Measurements from ENCODE around the gene PARP4.
"Not testable (repeated sequence)": the region's sequence is repeated elsewhere in the genome, so short reads cannot be mapped to it uniquely, and the experiment has no call there.

PARP4 gene

DNA sequence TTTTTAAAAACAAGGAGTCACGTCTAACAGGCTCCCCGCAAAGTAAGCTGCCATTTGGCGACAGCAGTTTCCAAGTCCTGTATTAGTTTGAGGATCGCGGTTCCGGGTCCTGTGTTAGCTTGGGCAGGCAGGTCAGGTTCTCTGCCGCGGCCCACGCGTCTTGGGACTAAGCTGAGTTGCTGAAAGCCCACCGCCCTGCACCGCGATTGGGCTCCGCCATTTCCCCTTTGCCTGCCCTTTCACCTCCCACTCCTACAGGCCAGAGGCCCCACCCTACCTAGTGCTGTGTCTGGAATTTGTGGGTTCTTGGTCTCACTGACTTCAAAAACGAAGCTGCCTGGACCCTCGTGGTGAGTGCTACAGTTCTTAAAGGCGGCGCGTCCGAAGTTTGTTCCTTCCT lies 6.8 kb downstream of the PARP4 start:
- no peak for DNase-seq

DNA sequence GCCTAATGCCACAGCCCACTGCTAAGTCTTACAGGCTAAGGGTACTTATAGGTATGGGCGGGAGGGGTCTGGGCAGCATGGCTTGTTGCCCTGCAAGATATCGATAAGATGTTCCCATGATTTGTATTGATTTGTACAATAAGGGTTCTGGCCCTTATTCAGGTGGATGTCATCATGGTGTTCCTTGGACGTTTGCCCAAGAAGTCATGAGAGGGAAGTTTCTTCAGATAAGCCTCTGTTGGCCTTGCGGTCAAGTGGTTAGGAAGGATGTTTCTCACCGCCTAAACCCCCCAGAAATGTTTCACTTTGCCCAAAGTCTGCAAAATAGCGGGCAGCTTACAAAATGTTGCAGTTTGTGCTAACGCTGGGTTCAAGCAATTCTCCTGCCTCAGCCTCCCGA lies 7.3 kb downstream of the PARP4 start:
- DNase-seq, result peak; percentile 7

DNA sequence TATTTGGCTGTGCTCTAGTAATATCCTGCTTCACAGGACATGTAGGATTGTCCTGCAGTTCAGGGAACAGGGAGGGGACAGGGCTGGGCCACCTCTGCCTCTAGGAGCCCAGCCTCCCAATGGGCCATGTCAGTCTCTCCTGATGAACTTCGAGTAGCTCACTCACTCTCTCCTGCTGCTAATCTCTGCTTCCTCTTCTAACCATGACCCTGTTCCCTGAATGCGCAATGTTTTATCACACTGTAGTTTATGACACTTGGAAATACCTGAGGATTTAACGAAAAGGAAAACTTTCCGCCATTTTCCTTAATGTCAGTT lies 9.2 kb downstream of the PARP4 start:
- no peak for DNase-seq

DNA sequence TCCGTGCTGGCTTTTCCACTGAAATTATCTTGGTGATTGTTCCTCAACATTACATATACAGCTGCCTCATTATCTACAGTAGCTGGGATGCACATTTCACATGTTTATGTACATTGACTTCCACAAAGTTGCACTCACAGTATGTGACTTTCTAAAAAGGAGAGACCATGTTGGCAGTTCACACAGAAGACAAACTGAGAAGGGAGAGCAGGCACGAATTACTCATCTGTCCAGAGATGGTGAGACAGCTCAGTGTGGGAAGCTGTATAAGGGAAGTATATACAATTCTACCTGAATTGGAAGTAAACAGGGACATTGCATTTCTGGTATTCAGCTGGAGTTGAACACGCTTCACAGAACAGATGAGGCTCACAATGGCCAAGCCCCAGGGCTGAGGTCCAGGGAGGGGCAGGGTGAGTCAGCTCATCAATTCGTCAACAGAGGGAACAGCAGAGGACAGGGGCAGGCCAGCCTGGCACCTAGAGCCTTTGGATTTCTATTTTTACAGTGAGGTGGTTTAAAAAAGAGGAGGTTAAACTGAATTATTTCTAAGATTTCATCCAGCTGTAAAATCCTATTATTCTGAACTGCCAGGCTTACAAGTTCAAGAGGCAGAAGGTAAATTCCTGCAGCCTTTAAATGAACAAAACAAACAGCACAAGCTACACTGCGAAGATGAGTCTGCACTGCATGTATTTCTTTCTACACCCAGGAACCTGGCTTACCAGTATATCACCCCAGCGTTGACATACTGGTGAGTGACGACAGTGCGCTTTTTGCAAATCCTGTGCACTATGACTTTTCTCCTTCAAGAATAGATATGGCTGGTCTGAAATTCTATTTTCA lies 9.8 kb downstream of the PARP4 start:
- DNase-seq, result peak; percentile 16

DNA sequence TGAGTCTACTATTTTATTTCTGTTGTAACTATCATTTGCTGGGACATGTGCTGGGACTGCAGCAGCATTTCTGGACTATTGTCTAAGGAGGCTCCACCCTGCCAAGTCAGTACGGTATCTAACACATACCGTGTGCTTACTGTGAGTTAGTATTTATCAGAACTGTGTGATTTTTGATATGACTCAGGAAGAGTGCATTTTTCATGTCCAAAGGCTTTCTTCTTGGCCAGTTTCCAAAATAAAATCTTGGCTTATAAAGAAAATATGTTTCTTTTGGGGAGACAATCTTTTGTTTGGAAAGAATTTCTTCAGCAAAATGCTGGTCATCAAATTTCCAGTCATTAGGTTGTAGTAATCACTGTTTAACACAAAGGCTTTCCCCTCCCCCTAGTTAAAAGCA lies 11.6 kb downstream of the PARP4 start:
- DNase-seq, result peak; percentile 58

DNA sequence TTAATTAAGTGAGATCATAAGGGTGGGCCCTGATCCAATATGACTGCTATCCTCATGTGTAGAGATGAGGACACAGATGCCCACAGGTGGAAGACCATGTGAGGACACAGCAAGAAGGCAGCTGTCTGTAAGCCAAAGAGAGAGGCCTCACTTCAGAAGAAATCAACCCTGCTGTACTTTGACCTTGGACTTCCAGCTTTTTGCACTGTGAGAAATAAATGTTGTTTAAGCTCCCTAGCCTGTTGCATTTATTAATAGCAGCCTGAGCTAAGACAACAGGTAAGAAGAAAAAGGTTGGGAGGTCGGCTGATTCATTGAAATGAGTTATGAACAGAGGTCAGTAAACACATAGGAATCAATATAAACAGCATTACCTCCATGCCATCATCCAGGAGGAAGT lies 14.8 kb downstream of the PARP4 start:
- DNase-seq, result no peak

DNA sequence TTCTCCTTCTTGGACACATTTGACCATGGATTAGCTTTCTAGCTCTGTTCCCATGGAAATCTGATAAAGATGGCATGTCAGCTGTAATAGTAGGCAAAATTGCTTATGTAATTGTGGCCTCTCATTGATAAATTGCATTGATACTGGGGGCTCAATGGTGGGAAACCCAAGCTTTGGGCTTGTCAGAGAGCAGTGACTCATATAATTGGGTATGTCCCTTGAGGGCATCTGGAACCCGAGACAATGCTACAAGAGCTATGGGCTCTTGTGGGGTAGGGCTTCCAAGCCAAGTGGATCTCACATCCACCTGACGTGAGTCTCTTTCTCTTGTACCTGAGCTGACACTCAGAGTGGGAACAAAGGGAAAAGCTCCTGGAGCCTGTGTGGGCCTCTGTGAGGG lies 16.3 kb downstream of the PARP4 start:
- not testable (repeated sequence) for DNase-seq

DNA sequence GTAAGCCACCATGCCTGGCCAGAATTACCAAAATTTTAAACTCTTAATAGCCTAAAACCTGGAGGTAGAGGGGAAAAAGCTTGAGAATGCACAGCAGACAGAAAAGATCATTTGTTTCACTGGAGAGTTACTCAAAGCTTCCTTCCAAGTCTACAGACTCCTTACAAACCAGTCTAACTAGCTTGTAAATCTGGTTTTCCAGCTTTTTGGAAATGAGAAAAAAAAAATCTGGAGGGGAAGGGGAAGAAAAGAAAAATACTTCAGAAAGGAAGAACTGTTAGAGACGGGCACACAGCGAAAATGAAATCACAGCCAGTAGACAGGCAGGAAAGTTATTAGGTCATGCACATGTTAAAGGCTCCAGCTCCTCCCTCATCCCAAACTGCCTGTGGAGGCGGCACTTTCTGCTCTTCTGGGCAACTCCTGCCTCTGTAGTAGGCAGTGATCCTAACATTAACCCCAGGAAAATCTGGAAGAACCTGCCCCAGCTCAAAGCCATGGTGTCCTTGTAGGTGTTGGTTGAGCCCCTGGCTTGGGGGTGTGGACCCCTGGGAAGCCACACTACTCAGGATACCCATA lies 17.3 kb downstream of the PARP4 start:
- DNase-seq, result no peak

DNA sequence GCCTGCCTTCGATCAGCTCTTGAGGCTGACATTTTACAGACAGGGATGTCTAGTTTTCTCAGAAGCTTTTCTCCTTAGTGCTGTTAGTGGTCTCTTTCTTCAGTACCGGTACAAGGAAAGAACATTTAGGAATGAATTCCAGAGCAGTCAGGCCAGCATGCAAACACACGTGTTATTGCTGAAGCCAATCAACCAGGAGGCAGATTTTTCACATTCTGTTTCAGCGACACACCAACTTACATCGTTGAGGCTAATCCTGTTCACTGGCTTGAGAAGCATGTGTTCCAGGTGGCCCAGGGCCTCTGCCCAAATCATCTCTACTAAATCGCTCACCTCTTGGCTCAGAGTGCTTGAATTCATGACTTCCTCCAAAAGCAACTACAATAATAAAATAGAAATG lies 19.2 kb downstream of the PARP4 start:
- no peak for DNase-seq

DNA sequence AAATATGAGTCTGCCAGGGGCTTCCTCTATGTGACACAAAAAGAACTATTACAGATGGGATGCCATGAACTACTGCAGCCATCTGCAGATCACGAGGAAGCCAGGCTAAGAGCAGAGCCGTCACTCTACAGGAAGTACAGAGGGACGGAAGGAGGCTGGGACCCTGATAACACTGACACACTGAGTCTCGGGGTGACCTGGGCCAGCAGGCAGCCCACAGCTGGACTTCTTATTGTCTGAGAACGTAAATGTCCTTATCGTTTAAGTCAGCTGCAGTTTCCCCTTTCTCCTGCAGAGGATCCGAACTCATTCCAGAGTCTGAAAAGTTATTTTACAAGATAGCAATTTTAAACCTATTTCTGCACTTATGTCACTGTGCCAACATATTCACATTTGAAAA lies 20.7 kb downstream of the PARP4 start:
- no peak for DNase-seq

DNA sequence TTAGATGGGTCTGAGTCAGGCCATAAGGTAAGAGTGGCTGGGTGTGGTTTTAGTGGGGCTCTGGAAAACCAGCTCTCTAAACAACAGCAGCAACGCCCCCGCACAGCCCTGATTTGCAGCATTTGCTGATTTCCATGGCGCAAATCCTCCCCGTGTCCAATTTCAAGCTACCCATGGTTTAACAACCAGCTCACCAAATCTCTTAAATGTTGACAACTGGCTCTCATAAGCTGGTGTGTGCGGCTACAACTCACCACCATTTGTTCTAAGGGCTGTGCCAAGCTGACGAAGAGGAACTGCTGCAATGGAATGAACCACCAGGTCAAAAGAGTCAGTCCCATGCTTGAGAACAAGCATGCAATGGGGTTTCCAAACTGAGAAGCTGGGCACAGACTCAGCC lies 22.9 kb downstream of the PARP4 start:
- no peak for DNase-seq

DNA sequence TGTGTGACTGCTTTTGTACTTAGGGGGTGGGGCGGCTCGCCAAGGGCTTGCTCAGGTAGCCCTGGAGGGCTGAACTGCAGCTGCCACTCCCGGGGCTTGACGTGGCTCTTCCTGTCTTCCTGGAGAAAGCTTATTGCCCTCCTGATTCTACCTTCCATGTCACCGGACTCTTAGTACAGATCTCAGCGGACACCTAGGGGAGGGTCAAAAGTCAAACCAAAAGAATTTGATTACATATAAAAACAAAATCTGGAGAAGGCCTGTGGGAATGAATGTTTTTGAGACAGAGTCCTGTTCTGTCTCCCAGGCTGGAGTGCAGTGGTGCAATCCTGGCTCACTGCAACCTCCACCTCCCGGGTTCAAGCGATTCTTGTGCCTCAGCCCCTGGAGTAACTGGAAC lies 24.5 kb downstream of the PARP4 start:
- DNase-seq, result not testable (repeated sequence)

DNA sequence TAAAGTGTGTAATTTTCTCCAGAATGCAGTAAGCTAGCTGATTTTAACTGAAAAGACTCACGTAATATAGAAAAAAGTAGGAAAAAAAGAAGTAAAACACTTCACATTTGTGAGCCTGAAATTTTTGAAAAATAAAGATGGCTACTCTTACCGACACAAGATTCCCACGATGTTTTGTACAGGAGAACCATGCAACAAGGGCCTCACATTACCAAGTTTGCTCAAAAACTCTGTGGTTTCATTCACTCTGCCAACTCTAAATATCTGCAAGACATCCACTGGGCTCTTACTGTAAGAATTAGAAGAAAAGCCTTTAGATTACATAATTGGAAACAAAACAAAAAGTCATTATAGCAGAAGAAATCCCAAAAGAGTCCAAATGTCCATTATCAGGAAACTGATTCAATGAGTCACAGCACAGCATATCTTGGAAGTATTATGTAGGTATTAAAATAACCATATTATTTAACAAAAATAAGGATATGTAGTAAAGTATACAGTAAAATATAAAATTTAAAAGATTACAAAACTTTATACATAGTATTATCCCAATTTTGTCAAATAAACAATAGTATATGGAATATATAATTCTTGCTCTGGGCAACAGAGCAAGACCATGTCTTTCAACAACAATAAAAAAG lies 26.4 kb downstream of the PARP4 start:
- not testable (repeated sequence) for DNase-seq

DNA sequence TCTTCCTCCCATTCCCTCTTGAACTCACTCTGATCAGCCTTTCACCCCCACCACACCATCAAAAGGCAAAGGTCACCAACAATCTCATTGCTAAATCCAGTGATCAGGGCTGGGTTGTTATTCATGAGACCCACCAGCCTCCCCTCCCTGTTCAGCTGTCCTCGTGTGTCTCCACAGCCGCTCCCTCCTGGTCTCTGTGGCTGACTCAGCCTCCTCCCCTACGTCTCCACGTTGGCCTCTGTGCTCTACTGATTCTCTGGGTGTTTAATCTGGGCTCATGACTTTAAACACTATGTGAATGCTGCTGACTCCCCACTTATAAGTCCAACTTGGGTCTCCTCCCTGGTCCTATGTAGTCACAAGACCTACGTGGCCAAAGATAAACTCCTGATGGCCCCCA lies 38.9 kb downstream of the PARP4 start:
- no peak for DNase-seq

DNA sequence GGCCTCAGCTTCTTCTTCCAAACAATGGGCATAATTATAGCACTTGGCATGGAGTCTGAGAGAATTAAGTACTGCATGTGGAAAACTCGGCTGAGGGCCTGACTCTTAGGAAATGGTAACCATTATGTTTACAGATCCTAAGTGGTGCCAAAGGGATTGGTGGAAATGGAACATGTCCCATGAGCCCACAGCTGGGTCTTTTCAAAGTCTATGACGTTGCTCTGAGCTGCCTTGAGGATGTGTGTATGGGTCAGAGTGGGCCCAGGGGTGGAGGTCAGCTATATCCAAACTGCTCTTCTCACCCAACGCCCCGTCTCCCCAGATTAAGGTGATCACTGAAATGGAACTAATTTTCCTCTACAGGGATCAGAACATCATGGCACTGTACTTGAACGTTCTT lies 40.4 kb downstream of the PARP4 start:
- not testable (repeated sequence) for DNase-seq

DNA sequence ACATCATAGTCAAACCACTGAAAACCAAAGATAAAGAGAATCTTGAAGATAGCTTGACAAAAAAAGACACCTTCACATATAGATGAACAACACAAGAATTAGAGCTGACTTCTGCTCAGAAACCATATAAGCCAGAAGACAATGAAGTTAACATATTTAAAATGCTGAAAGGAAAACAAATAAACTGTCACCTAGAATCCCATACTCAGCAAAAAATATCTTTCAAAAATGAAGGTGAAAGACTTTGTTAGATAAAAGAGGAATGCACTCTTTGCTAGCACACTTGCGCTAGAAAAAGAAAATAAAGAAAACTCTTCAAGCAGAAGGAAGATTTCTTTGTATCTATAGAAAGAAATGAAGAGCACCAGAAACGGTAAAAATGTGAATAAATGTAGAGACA lies 49.5 kb downstream of the PARP4 start:
- DNase-seq, result no peak

DNA sequence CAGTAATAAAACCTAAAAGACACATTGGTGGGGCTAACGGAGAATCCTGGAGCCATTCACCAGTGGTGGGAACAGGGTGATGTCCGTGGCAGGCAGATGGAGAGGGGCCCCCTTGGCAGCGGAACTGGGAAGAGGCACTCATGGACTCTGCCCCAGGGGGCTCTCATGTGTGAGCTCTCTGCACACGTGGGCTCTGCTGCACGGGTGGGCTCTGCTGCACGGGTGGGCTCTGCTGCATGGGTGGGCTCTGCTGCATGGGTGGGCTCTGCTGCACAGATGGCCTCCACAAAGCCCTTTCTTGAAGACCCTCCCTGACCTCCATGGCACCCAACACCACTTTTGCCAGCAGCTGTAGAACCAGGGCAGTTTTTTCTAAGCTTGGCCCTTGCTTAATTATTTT lies 52.3 kb downstream of the PARP4 start:
- DNase-seq, result no peak

DNA sequence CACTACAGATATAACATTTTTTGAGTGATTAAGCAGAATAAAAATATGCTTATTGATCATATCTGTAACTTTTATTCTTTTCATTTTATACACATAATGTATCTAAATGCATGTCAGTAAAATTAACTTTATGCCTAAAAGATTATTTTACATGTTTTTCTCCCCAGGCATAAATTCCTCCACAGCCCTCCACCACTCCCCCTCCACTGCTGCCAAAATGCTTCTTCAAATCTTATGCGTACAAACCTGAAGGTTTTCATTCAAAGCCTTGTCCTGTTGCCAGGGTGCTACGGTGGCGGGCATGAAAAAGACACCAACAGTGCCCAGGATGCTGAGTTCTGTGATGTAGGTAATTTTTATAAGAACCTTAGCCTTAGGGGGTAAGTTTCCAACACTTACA lies 52.9 kb downstream of the PARP4 start:
- no peak for DNase-seq

DNA sequence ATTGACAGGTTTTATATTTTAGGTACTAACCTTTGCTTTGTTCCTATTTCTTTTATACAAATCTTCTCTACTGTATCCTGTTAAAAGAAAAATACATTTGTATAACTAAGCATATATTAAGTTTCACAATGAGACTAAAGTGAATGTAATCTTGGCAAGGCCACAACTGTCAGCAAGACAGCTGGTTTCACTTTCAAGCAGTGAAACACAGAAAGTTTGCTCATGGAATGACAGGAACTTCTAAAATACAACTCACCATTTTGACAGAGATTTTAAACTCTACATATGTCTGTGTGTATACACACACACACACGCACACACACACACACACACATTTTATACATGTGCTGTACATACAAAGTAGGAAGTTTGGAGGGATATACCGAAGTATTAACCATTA lies 53.3 kb downstream of the PARP4 start:
- no peak for DNase-seq

DNA sequence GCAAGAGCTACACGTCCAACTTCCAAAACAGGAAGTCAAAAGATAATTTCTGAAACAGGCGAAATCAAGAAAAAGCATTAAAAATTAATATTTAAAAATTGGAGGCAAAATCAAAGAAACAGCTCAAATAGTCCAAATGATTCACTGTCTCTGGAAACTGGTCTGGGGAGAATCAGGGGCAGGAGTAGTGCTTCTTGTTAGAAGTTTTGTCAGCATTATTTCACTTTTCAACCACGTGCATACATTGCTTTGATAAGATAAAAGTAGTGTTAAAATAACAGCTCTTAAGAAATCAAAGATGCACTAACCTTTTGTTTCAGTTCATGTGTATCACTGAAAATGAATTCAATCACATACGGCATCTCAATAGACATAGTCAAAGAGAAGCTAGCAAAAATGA lies 53.8 kb downstream of the PARP4 start:
- DNase-seq, result no peak

DNA sequence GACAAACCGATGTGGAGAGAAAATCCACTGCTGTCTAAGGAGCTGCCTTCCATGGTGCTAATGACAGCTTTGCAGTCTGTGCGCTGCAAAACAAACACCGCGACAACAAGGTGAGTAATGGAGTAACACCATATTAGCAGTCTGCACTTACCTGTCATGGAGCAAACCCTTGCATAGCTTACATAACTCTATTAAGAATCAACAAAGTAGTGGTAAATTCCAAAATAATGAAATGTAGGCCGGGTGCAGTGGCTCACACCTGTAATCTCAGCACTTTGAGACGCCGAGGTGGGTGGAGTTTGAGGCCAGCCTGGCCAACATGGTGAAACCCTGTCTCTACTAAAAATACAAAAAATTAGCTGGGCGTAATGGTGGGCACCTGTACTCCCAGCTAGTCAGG lies 56.2 kb downstream of the PARP4 start:
- no peak for DNase-seq

DNA sequence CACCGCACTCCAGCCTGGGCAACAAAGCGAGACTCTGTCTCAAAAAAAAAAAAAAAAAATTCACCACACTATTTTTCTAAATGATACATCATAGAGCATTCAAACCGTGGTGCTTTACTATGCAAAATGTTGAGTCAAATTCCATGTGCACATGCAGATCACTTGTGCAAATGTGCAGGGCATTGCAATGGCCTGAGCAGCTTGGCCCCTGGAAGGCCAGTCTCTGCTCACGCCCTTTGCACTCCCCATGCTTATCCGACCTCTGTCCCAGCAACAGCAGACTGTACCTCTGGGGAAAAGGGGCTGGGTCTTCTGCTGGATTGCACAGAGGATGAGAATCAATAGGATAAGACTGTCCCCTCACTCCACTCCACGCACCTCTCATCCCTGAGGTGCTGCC lies 58.5 kb downstream of the PARP4 start:
- no peak for DNase-seq

DNA sequence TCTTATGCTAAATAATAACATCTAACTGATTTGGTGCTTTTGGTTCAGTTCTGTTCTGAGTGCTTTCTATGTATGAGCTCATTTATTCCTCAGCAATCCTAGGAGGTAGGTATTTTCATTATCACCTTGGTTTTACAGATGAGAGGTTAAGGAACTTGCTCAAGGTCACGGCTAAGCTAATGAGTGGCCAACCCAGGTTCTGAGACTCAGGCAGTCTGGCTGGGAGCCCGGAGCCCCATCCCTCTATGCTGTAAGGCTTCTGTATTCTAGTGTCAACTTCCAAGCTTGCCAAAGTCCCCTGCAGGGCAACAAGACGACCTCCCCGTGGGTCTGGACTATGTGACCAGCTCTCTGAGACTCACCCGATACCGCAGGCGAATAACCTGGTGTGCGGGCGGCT lies 60.5 kb downstream of the PARP4 start:
- DNase-seq, result no peak

DNA sequence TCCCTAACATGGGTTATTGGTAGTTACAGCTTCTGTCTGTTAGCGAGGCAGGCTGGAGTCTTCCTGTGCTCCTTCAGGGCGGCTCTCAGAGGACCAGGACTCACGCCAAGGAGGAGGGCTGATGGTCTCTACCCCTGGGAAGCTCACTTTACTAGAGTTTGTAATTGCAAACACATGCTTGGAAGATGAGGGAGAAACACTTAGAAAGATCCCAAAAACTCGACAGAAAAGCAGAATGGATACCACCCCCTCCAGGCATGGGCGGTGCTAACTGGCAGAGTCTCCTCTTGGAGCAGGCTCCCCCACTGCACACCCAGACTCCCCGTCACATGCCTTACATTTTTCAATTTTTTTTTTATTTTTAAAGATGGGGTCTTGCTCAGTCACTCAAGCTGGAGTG lies 62.0 kb downstream of the PARP4 start:
- DNase-seq, result no peak

DNA sequence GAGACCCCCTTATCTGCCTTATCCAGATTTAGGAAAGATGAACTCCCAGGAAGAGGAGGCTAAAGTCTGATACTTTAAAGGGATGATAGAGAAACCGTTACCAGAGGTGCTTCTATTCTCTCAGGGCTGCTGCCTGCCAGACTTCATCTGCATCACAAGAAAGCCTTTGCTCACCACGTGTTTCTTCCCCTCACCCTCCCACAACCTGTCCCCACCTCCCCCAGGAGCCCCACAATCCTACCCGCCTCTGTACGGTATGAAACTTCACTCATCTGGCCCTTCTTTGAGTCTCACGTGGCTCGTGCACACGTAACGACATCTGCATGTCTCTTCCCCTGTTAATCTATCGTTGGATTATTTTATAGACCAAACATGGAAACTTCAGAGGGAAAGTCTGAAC lies 67.7 kb downstream of the PARP4 start:
- not testable (repeated sequence) for DNase-seq
